CD14-positive monocyte (primary cell): Measurements from ENCODE around the gene PDGFB. TPM values are rescaled to one million over a fixed set of nuclear protein-coding genes. Genes with fewer than 3 reads are reported as not detected.

ENCODE experiments used
- DNase-seq, 3 donors: peaks; one replicate each; pipeline ENCODE4 v3.0.0-alpha.2; 2011 to 2022
- H2AFZ ChIP-seq: 2 replicates; pipeline ENCODE4 v1.6.0; 2012; ENCODE audit warnings: mild to moderate bottlenecking, low read depth, low read length, inconsistent platforms; ENCODE audit not compliant: insufficient read depth, poor library complexity, severe bottlenecking
- H3K27ac ChIP-seq, 2 donors: 1 replicate in 1 of 2; 2 replicates in 1 of 2; pipeline ENCODE4 v1.5.1; 2012 to 2013; ENCODE audit warnings: low read length in 2 of 2, control low read depth in 1 of 2, inconsistent platforms in 1 of 2, low read depth in 1 of 2, mild to moderate bottlenecking in 1 of 2
- H3K27me3 ChIP-seq, 2 donors: one replicate each; pipeline versions ENCODE4 v1.6.0 to v1.6.1; 2011 to 2013; ENCODE audit warnings: low read length in 2 of 2; ENCODE audit not compliant: control insufficient read depth in 2 of 2, insufficient read depth in 2 of 2
- H3K36me3 ChIP-seq, 2 donors: replicated peaks in 1 of 2; 1 replicate in 1 of 2; 2 replicates in 1 of 2; pipeline versions ENCODE4 v1.5.1 to v1.6.1; 2012 to 2013; ENCODE audit warnings: low read length in 2 of 2, control low read depth in 1 of 2, inconsistent platforms in 1 of 2, mild to moderate bottlenecking in 1 of 2; ENCODE audit not compliant: insufficient read depth in 2 of 2, control insufficient read depth in 1 of 2
- H3K4me1 ChIP-seq, 2 donors: 1 replicate in 1 of 2; 2 replicates in 1 of 2; pipeline versions ENCODE4 v1.5.1 to v1.6.1; 2012 to 2013; ENCODE audit warnings: low read length in 2 of 2, control low read depth in 1 of 2, inconsistent platforms in 1 of 2, mild to moderate bottlenecking in 1 of 2, moderate library complexity in 1 of 2; ENCODE audit not compliant: insufficient read depth in 2 of 2, control insufficient read depth in 1 of 2
- H3K4me2 ChIP-seq: replicated peaks from 2 replicates; pipeline ENCODE3; 2012; ENCODE audit warnings: low read length, moderate library complexity, mild to moderate bottlenecking; ENCODE audit not compliant: poor library complexity, severe bottlenecking; ENCODE audit errors: extremely low read depth
- H3K4me3 ChIP-seq, 3 experiments: fragments of 200-600 bp in 1 of 3; sonication (generic) in 1 of 3; replicated peaks in 1 of 3; 1 replicate in 2 of 3; 2 replicates in 1 of 3; pipeline ENCODE4 v1.5.1; 2011 to 2013; ENCODE audit warnings: low read length in 3 of 3, mild to moderate bottlenecking in 3 of 3, control low read depth in 2 of 3, low read depth in 2 of 3, inconsistent platforms in 1 of 3, moderate library complexity in 1 of 3
- H3K79me2 ChIP-seq: 2 replicates; pipeline ENCODE4 v1.6.0; 2012; ENCODE audit warnings: mild to moderate bottlenecking, control low read depth, inconsistent platforms, low read length, moderate library complexity; ENCODE audit not compliant: insufficient read depth
- H3K9ac ChIP-seq: 2 replicates; pipeline ENCODE4 v1.6.0; 2017; ENCODE audit warnings: low read length, mild to moderate bottlenecking; ENCODE audit not compliant: insufficient read depth, poor library complexity, severe bottlenecking
- H3K9me3 ChIP-seq, 2 donors: replicated peaks in 1 of 2; 1 replicate in 1 of 2; 2 replicates in 1 of 2; pipeline versions ENCODE4 v1.5.1 to v1.6.1; 2012 to 2013; ENCODE audit warnings: low read length in 2 of 2, control low read depth in 1 of 2; ENCODE audit not compliant: control insufficient read depth in 1 of 2, insufficient read depth in 1 of 2
- H4K20me1 ChIP-seq: 2 replicates; pipeline ENCODE4 v1.6.0; 2012; ENCODE audit warnings: mild to moderate bottlenecking, low read length, control low read depth, moderate library complexity; ENCODE audit not compliant: insufficient read depth
- H3K27ac Mint-ChIP-seq, 7 donors: one replicate each; pipeline ENCODE4 v1.8.0; 2020; ENCODE audit warnings: mild to moderate bottlenecking in 7 of 7, mixed read lengths in 7 of 7, moderate library complexity in 6 of 7, inconsistent platforms in 2 of 7
- H3K27me3 Mint-ChIP-seq, 3 donors: one replicate each; pipeline ENCODE4 v1.8.0; 2021 to 2022; ENCODE audit warnings: low read depth in 3 of 3, mild to moderate bottlenecking in 3 of 3, mixed read lengths in 3 of 3, moderate library complexity in 3 of 3, inconsistent platforms in 1 of 3
- H3K36me3 Mint-ChIP-seq, 2 donors: one replicate each; pipeline ENCODE4 v1.8.0; 2020; ENCODE audit warnings: mixed read lengths in 2 of 2, inconsistent platforms in 1 of 2, mild to moderate bottlenecking in 1 of 2
- H3K4me1 Mint-ChIP-seq: one replicate; pipeline ENCODE4 v1.8.0; 2020; ENCODE audit warnings: mild to moderate bottlenecking, mixed read lengths
- H3K4me3 Mint-ChIP-seq, 2 donors: one replicate each; pipeline ENCODE4 v1.8.0; 2020; ENCODE audit warnings: mild to moderate bottlenecking in 2 of 2, mixed read lengths in 2 of 2, moderate library complexity in 1 of 2
- H3K9me3 Mint-ChIP-seq, 7 donors: one replicate each; pipeline ENCODE4 v1.8.0; 2020 to 2022; ENCODE audit warnings: mixed read lengths in 7 of 7, mild to moderate bottlenecking in 6 of 7, moderate library complexity in 6 of 7, inconsistent platforms in 2 of 7
- WGBS: methylation state at CpG from one replicate; pipeline ENCODE4 v1.1.5; 2013; ENCODE audit warnings: missing lambda C conversion rate; ENCODE audit not compliant: insufficient coverage; 5-methylcytosine and 5-hydroxymethylcytosine counted together
- intact Hi-C, 2 donors: fragments of 100-400 bp; cut with micrococcal nuclease; formaldehyde crosslinking; loops; one replicate each; pipeline versions ENCODE4 v1.15.0 to v1.15.1; 2023
- polyA plus RNA-seq, 3 donors: library from polyadenylated mRNA; depleted of rRNA in 1 of 3; unstranded in 2 of 3; stranded (reverse) in 1 of 3; fragments of 300-500 nt in 2 of 3; fragments of >200 nt in 1 of 3; fragmentation: Illumina TruSeq in 2 of 3; gene quantifications; 1 replicate in 2 of 3; 2 replicates in 1 of 3; pipeline ENCODE4 v1.2.3, GENCODE V29; 2012 to 2021
- TF ChIP-seq, protein P1 (sequence below): fragments of 200-600 bp; IDR thresholded peaks from one replicate; pipeline ENCODE4 v1.8.0; 2022; ENCODE audit warnings: antibody characterized with exemption, mild to moderate bottlenecking

PDGFB gene
- polyA plus RNA-seq, 3 donors, result 0.15 TPM; not detected in 2

- no peak overlapping the region for H3K9ac ChIP-seq
- Mint-ChIP-seq H3K27ac (no peak overlapping the region), H3K27me3 (peaks cover 12 to 33% (median 32%) of the 10 kb centered on the region in 3 donors), H3K4me3 (no peak overlapping the region), H3K36me3 (no peaks in the 10 kb centered on the region), H3K9me3 (peaks cover 3 to 26% (median 19%) of the 10 kb centered on the region in 7 donors), H3K4me1 (no peaks in the 10 kb centered on the region)
- WGBS, result 100% methylated on average over 4 of the region's 10 CpGs
- TF ChIP-seq, protein P1, sequence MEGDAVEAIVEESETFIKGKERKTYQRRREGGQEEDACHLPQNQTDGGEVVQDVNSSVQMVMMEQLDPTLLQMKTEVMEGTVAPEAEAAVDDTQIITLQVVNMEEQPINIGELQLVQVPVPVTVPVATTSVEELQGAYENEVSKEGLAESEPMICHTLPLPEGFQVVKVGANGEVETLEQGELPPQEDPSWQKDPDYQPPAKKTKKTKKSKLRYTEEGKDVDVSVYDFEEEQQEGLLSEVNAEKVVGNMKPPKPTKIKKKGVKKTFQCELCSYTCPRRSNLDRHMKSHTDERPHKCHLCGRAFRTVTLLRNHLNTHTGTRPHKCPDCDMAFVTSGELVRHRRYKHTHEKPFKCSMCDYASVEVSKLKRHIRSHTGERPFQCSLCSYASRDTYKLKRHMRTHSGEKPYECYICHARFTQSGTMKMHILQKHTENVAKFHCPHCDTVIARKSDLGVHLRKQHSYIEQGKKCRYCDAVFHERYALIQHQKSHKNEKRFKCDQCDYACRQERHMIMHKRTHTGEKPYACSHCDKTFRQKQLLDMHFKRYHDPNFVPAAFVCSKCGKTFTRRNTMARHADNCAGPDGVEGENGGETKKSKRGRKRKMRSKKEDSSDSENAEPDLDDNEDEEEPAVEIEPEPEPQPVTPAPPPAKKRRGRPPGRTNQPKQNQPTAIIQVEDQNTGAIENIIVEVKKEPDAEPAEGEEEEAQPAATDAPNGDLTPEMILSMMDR, result no peak
- H4K20me1 ChIP-seq, result no peaks in the 10 kb centered on the region
- H3K27ac ChIP-seq, result no peak overlapping the region
- peaks cover 6 to 11% of the 10 kb centered on the region in 2 donors for H3K9me3 ChIP-seq
- peaks cover 0 to 3% of the 10 kb centered on the region in 2 donors for H3K27me3 ChIP-seq
- DNase-seq, result no peak
- H3K79me2 ChIP-seq, result no peaks in the 10 kb centered on the region
- H3K4me2 ChIP-seq, result no peak overlapping the region
- intact Hi-C loops, result no loop called here
- H3K36me3 ChIP-seq, result no peaks in the 10 kb centered on the region
- no peaks in the 10 kb centered on the region for H3K4me1 ChIP-seq
- no peak overlapping the region for H3K4me3 ChIP-seq
- no peak overlapping the region for H2AFZ ChIP-seq
Measured at GRCh38 chr22:39188809-39189208, 56.0 kb downstream of the PDGFB start.

GRCh38 chr22:39185601-39186012, 59.2 kb downstream of the PDGFB start:
- Histone ChIP-seq H3K4me3 (no peak overlapping the region), H3K9me3 (peaks cover 9 to 12% of the 10 kb centered on the region in 2 donors), H3K4me1 (no peaks in the 10 kb centered on the region), H3K27me3 (no peaks in the 10 kb centered on the region), H3K9ac (no peak overlapping the region), H2AFZ (no peak overlapping the region), H3K27ac (no peak overlapping the region), H3K4me2 (no peak overlapping the region), H4K20me1 (no peaks in the 10 kb centered on the region), H3K36me3 (no peaks in the 10 kb centered on the region), H3K79me2 (no peaks in the 10 kb centered on the region)
- Mint-ChIP-seq H3K27ac (no peak overlapping the region), H3K36me3 (no peaks in the 10 kb centered on the region), H3K4me1 (no peaks in the 10 kb centered on the region), H3K4me3 (no peak overlapping the region), H3K9me3 (peaks cover 4 to 21% (median 20%) of the 10 kb centered on the region in 7 donors), H3K27me3 (peaks cover 8 to 30% (median 25%) of the 10 kb centered on the region in 3 donors)
- intact Hi-C loops, result no loop called here
- TF ChIP-seq, protein P1, result no peak
- WGBS, result 94% methylated on average over 8 of the region's 11 CpGs
- no peak for DNase-seq
